Stimulated activated CD8-positive, alpha-beta memory T cell treated with anti-CD3 and anti-CD28 coated beads, Interleukin-4, amount 100 ng/mL, for 4 hours (primary cell): ENCODE results near the gene SYPL1.

Experiments
- DNase-seq, 2 donors: peaks; one replicate each; pipeline ENCODE4 v3.0.0-alpha.2; 2020; ENCODE audit warnings: low read depth in 2 of 2, low spot score in 1 of 2

SYPL1 gene

GRCh38 chr7:106053109-106053508 lies 59.0 kb downstream of the SYPL1 start:
- no peak for DNase-seq

GRCh38 chr7:106052681-106053080 lies 59.4 kb downstream of the SYPL1 start:
- no peak for DNase-seq

- no peak for DNase-seq
Observed at GRCh38 chr7:106050746-106051117, 61.4 kb downstream of the SYPL1 start.

- DNase-seq = no peak
Observed at GRCh38 chr7:106050002-106050745, 61.9 kb downstream of the SYPL1 start.

GRCh38 chr7:106049139-106049752 lies 62.9 kb downstream of the SYPL1 start:
- no peak for DNase-seq

GRCh38 chr7:106048706-106049020 lies 63.4 kb downstream of the SYPL1 start:
- no peak for DNase-seq

GRCh38 chr7:106047818-106048705 lies 64.0 kb downstream of the SYPL1 start:
- DNase-seq = no peak

- DNase-seq = no peak
Observed at GRCh38 chr7:106047184-106047583, 64.9 kb downstream of the SYPL1 start.

- no peak for DNase-seq
Observed at GRCh38 chr7:106045586-106045985, 66.5 kb downstream of the SYPL1 start.

- no peak for DNase-seq
Observed at GRCh38 chr7:106045139-106045538, 67.0 kb downstream of the SYPL1 start.

- DNase-seq = no peak
Observed at GRCh38 chr7:106042196-106042611, 69.9 kb downstream of the SYPL1 start.

GRCh38 chr7:106041140-106041717 lies 70.9 kb downstream of the SYPL1 start:
- DNase-seq = no peak
